Prostate gland (tissue), 2 donors: ENCODE data around the gene PLA2G4D.

Experiments used
- POLR2AphosphoS5 ChIP-seq: sonication (generic); formaldehyde crosslinking; IDR thresholded peaks from one replicate; pipeline ENCODE4 v1.6.1; 2017; ENCODE audit warnings: antibody characterized with exemption
- TF ChIP-seq, protein P1 (sequence below), 4 experiments: fragments of 200-600 bp in 2 of 4; fragments of 450-650 bp in 2 of 4; sonication (generic) in 2 of 4; IDR thresholded peaks; 1 replicate in 3 of 4; 2 replicates in 1 of 4; pipeline ENCODE4 v1.5.1; 2016 to 2019; ENCODE audit warnings: antibody characterized with exemption in 4 of 4, mild to moderate bottlenecking in 2 of 4, moderate library complexity in 2 of 4

DNA sequence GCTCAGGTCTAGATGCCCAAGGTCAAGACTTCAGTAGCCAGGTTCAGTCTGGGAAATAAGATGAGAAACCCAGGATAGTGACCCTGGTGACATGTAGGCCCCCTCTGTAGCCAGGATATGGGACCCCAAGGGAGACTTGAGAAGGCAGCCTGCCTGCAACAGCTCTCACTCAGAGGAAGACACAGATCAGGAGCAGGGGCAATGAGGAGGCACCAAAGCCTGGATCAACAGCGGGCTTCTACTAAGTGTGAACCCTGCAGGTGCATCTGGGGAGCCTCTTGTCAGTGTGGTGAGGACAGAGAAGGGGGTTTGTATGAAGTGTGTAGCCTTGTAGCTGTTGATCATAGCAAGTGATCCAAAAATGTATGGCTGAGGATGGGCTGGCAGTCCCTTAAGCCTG is 36.6 kb upstream of the PLA2G4D start:
- TF ChIP-seq, protein P1, sequence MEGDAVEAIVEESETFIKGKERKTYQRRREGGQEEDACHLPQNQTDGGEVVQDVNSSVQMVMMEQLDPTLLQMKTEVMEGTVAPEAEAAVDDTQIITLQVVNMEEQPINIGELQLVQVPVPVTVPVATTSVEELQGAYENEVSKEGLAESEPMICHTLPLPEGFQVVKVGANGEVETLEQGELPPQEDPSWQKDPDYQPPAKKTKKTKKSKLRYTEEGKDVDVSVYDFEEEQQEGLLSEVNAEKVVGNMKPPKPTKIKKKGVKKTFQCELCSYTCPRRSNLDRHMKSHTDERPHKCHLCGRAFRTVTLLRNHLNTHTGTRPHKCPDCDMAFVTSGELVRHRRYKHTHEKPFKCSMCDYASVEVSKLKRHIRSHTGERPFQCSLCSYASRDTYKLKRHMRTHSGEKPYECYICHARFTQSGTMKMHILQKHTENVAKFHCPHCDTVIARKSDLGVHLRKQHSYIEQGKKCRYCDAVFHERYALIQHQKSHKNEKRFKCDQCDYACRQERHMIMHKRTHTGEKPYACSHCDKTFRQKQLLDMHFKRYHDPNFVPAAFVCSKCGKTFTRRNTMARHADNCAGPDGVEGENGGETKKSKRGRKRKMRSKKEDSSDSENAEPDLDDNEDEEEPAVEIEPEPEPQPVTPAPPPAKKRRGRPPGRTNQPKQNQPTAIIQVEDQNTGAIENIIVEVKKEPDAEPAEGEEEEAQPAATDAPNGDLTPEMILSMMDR (IDR thresholded peaks at IDR 0.05): no peak
- no peak for TF ChIP-seq POLR2AphosphoS5
